Mesenchymal stem cell (in vitro differentiated cells and primary cell): ENCODE measurements around the gene PTTG2.

Experiments
- DNase-seq: peaks from one replicate; pipeline ENCODE4 v3.0.0-alpha.2; 2013
- H2AFZ ChIP-seq: one replicate; pipeline ENCODE4 v1.6.1; 2013; ENCODE audit warnings: low read depth, mild to moderate bottlenecking, control low read depth, inconsistent platforms, low read length, moderate library complexity
- H2AK5ac ChIP-seq: 2 replicates; pipeline ENCODE4 v1.6.1; 2013; ENCODE audit warnings: low read length, moderate library complexity, mild to moderate bottlenecking, inconsistent platforms; ENCODE audit not compliant: severe bottlenecking
- H2BK120ac ChIP-seq: one replicate; pipeline ENCODE4 v1.6.1; 2013; ENCODE audit warnings: low read depth, mild to moderate bottlenecking, inconsistent platforms, low read length, moderate library complexity
- H2BK12ac ChIP-seq, 2 experiments: one replicate each; pipeline ENCODE4 v1.6.1; 2013; ENCODE audit warnings: inconsistent platforms in 2 of 2, low read length in 2 of 2, mild to moderate bottlenecking in 2 of 2, moderate library complexity in 2 of 2, control low read depth in 1 of 2
- H2BK15ac ChIP-seq: one replicate; pipeline ENCODE4 v1.6.1; 2013; ENCODE audit warnings: mild to moderate bottlenecking, low read depth, inconsistent platforms; ENCODE audit not compliant: poor library complexity, severe bottlenecking
- H2BK5ac ChIP-seq: 2 replicates; pipeline ENCODE4 v1.6.1; 2013; ENCODE audit warnings: low read depth, mild to moderate bottlenecking, low read length, control low read depth, inconsistent platforms; ENCODE audit not compliant: poor library complexity, severe bottlenecking
- H3K14ac ChIP-seq, 2 experiments: one replicate each; pipeline ENCODE4 v1.6.1; 2013; ENCODE audit warnings: inconsistent platforms in 2 of 2, low read length in 2 of 2, control low read depth in 1 of 2, mild to moderate bottlenecking in 1 of 2, moderate library complexity in 1 of 2
- H3K18ac ChIP-seq, 2 experiments: one replicate each; pipeline ENCODE4 v1.6.1; 2013; ENCODE audit warnings: inconsistent platforms in 2 of 2, low read length in 2 of 2, control low read depth in 1 of 2, low read depth in 1 of 2, mild to moderate bottlenecking in 1 of 2
- H3K23ac ChIP-seq, 2 experiments: one replicate each; pipeline ENCODE4 v1.6.1; 2013; ENCODE audit warnings: inconsistent platforms in 2 of 2, low read length in 2 of 2, mild to moderate bottlenecking in 2 of 2, moderate library complexity in 2 of 2, control low read depth in 1 of 2
- H3K27ac ChIP-seq: 2 replicates; pipeline ENCODE4 v1.5.1; 2013; ENCODE audit warnings: mild to moderate bottlenecking, moderate library complexity, low read length, control low read depth, inconsistent platforms; ENCODE audit not compliant: poor library complexity, severe bottlenecking
- H3K27me3 ChIP-seq, 2 experiments: 2 replicates each; pipeline versions ENCODE4 v1.6.1 to v1.7.0; 2013; ENCODE audit warnings: low read length in 2 of 2, mild to moderate bottlenecking in 2 of 2, moderate library complexity in 2 of 2, control low read depth in 1 of 2, inconsistent platforms in 1 of 2; ENCODE audit not compliant: control insufficient read depth in 1 of 2, insufficient read depth in 1 of 2
- H3K36me3 ChIP-seq, 2 experiments: 2 replicates each; pipeline versions ENCODE4 v1.6.1 to v1.7.0; 2013; ENCODE audit warnings: low read length in 2 of 2, control low read depth in 1 of 2, inconsistent platforms in 1 of 2, low read depth in 1 of 2, mild to moderate bottlenecking in 1 of 2; ENCODE audit not compliant: insufficient read depth in 2 of 2, control insufficient read depth in 1 of 2
- H3K4ac ChIP-seq, 2 experiments: one replicate each; pipeline ENCODE4 v1.6.1; 2013; ENCODE audit warnings: inconsistent platforms in 2 of 2, low read length in 2 of 2, mild to moderate bottlenecking in 2 of 2, moderate library complexity in 2 of 2, control low read depth in 1 of 2, low read depth in 1 of 2
- H3K4me1 ChIP-seq: 2 replicates; pipeline ENCODE4 v1.6.1; 2013; ENCODE audit warnings: low read depth, low read length, control low read depth; ENCODE audit not compliant: control insufficient read depth, insufficient read depth
- H3K4me2 ChIP-seq: 2 replicates; pipeline ENCODE4 v1.6.1; 2013; ENCODE audit warnings: low read length, mild to moderate bottlenecking, inconsistent platforms; ENCODE audit not compliant: poor library complexity, severe bottlenecking
- H3K4me3 ChIP-seq, 2 experiments: 2 replicates each; pipeline versions ENCODE4 v1.5.1 to v1.7.0; 2013; ENCODE audit warnings: low read length in 2 of 2, mild to moderate bottlenecking in 2 of 2, control low read depth in 1 of 2, low read depth in 1 of 2; ENCODE audit not compliant: insufficient read depth in 1 of 2
- H3K79me1 ChIP-seq: replicated peaks from 2 replicates; pipeline ENCODE4 v1.6.1; 2013; ENCODE audit warnings: mild to moderate bottlenecking, control low read depth, low read length, inconsistent platforms; ENCODE audit not compliant: poor library complexity, severe bottlenecking
- H3K9ac ChIP-seq: 2 replicates; pipeline ENCODE4 v1.7.0; 2013; ENCODE audit warnings: mild to moderate bottlenecking, low read length, moderate library complexity
- H3K9me3 ChIP-seq: 2 replicates; pipeline ENCODE4 v1.7.0; 2013; ENCODE audit warnings: mild to moderate bottlenecking, low read length; ENCODE audit not compliant: control insufficient read depth
- H4K8ac ChIP-seq: one replicate; pipeline ENCODE4 v1.6.1; 2013; ENCODE audit warnings: inconsistent platforms, mild to moderate bottlenecking, low read length, moderate library complexity
- H4K91ac ChIP-seq: one replicate; pipeline ENCODE4 v1.6.1; 2013; ENCODE audit warnings: mild to moderate bottlenecking, low read length, inconsistent platforms
- WGBS: methylation state at CpG from one replicate; pipeline ENCODE4 v1.1.7; 2013; ENCODE audit warnings: mixed read lengths; 5-methylcytosine and 5-hydroxymethylcytosine counted together

The PTTG2 gene

DNA sequence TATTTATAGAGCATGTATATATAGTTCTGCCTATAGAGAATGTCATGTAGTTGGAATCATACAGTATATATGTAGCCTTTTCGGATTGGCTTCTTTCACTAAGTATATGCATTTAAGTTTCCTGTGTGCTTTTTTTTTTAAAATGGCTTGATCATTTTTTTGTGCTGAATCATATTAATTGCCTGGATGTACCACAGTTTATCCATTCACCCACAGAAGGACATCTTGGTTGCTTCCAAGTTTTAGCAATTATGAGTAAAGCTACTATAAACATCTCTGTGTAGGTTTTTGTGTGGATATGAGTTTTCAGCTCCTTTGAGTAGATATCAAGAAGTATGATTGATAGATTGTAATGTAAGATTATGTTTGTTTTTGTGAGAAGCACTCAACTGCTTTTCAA is 23.8 kb downstream of the PTTG2 start:
- H2BK15ac ChIP-seq, result no peak overlapping the region
- no peak for DNase-seq
- H3K18ac ChIP-seq, result no peak overlapping the region
- H3K4ac ChIP-seq, result no peak overlapping the region
- no peak overlapping the region for H2AK5ac ChIP-seq
- H3K4me3 ChIP-seq, result no peak overlapping the region
- peaks cover 13% of the 10 kb centered on the region for H3K79me1 ChIP-seq
- no CpG with 5 or more reads among the region's 1 CpG for WGBS
- H3K27ac ChIP-seq, result no peak overlapping the region
- no peak overlapping the region for H2BK5ac ChIP-seq
- H2BK12ac ChIP-seq, result no peak overlapping the region
- H2AFZ ChIP-seq, result no peak overlapping the region
- no peak overlapping the region for H3K14ac ChIP-seq
- H3K36me3 ChIP-seq, result no peaks in the 10 kb centered on the region
- no peak overlapping the region for H2BK120ac ChIP-seq
- no peak overlapping the region for H4K91ac ChIP-seq
- H3K27me3 ChIP-seq, result no peaks in the 10 kb centered on the region
- peaks cover 6% of the 10 kb centered on the region for H3K4me1 ChIP-seq
- no peak overlapping the region for H3K9ac ChIP-seq
- H3K9me3 ChIP-seq, result no peaks in the 10 kb centered on the region
- no peak overlapping the region for H3K4me2 ChIP-seq
- no peak overlapping the region for H4K8ac ChIP-seq
- no peak overlapping the region for H3K23ac ChIP-seq

DNA sequence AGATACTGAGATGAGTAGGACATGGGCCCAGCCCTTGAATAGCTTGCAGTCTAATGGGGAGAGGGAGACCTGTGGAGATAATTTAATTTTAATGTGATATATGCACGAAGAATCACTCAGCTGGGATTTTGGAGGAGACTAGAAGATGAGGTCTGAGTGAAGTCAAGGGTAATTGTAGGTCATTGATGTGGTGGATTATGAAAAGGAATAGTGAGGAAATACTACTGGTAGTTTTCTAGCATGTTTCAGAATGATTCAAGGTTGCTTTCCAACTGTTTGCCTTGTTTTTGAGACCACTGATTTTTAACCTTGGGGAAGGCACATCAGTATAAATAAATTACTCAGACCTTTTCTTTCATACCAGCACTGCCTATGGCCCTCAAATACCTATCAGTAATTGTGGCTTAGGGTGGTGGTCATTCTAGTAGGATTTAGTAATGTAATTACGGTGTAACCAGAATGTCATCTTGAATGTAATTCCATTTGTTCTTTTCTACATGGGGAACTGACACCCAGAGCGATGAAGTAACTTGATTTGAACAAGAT is 25.6 kb downstream of the PTTG2 start:
- no peak overlapping the region for H4K8ac ChIP-seq

DNA sequence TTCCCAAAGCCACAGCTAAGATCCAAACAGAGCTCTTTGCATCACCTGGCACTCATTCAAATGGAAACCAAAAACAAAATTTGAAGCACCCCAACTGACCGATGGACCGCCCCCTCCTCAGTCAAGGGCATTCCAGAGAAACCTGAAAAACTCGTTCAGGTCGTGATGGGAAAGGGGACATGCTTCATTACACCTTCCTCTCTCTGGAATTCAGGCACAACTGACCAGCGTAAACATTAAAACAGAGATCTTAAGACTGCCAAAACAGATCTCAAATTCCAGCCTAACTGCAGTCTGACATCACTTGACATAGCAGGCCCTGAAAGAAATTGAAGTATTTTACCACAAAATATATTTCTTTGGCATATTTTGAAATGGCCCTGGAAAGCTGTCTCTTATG is 28.5 kb downstream of the PTTG2 start:
- H3K4me3 ChIP-seq, result no peak overlapping the region
- H2BK5ac ChIP-seq, result no peak overlapping the region
- no peak overlapping the region for H2AK5ac ChIP-seq
- H3K23ac ChIP-seq, result no peak overlapping the region
- H2BK120ac ChIP-seq, result no peak overlapping the region
- no peak overlapping the region for H3K4me2 ChIP-seq
- DNase-seq, result no peak
- H4K8ac ChIP-seq, result no peak overlapping the region
- no peak overlapping the region for H2AFZ ChIP-seq
- no peaks in the 10 kb centered on the region for H3K9me3 ChIP-seq
- no peak overlapping the region for H2BK15ac ChIP-seq
- H3K18ac ChIP-seq, result no peak overlapping the region
- no peak overlapping the region for H3K9ac ChIP-seq
- no peak overlapping the region for H3K4ac ChIP-seq
- H4K91ac ChIP-seq, result no peak overlapping the region
- 62% methylated on average over 5 of the region's 5 CpGs for WGBS
- no peaks in the 10 kb centered on the region for H3K27me3 ChIP-seq
- no peaks in the 10 kb centered on the region for H3K36me3 ChIP-seq
- peaks cover 29% of the 10 kb centered on the region for H3K79me1 ChIP-seq
- H3K27ac ChIP-seq, result no peak overlapping the region
- no peak overlapping the region for H2BK12ac ChIP-seq
- H3K14ac ChIP-seq, result no peak overlapping the region
- peaks cover 2% of the 10 kb centered on the region for H3K4me1 ChIP-seq

More for the DNA sequence above, 25.6 kb downstream of the PTTG2 start:
- peaks cover 8% of the 10 kb centered on the region for H3K4me1 ChIP-seq
- no peak overlapping the region for H3K27ac ChIP-seq
- H3K4me3 ChIP-seq, result no peak overlapping the region
- no peak overlapping the region for H2BK15ac ChIP-seq
- H3K79me1 ChIP-seq, result peaks cover 19% of the 10 kb centered on the region
- no peak overlapping the region for H2BK120ac ChIP-seq
- WGBS, result 81% methylated on average over 3 of the region's 3 CpGs
- no peak overlapping the region for H3K18ac ChIP-seq
- no peaks in the 10 kb centered on the region for H3K36me3 ChIP-seq
- H3K4ac ChIP-seq, result no peak overlapping the region
- H3K14ac ChIP-seq, result no peak overlapping the region
- no peak overlapping the region for H2AFZ ChIP-seq
- H4K91ac ChIP-seq, result no peak overlapping the region
- no peak for DNase-seq
- H2AK5ac ChIP-seq, result no peak overlapping the region
- no peak overlapping the region for H2BK12ac ChIP-seq
- H3K9ac ChIP-seq, result no peak overlapping the region
- no peak overlapping the region for H2BK5ac ChIP-seq
- H3K23ac ChIP-seq, result no peak overlapping the region
- no peaks in the 10 kb centered on the region for H3K9me3 ChIP-seq
- no peaks in the 10 kb centered on the region for H3K27me3 ChIP-seq
- H3K4me2 ChIP-seq, result no peak overlapping the region

DNA sequence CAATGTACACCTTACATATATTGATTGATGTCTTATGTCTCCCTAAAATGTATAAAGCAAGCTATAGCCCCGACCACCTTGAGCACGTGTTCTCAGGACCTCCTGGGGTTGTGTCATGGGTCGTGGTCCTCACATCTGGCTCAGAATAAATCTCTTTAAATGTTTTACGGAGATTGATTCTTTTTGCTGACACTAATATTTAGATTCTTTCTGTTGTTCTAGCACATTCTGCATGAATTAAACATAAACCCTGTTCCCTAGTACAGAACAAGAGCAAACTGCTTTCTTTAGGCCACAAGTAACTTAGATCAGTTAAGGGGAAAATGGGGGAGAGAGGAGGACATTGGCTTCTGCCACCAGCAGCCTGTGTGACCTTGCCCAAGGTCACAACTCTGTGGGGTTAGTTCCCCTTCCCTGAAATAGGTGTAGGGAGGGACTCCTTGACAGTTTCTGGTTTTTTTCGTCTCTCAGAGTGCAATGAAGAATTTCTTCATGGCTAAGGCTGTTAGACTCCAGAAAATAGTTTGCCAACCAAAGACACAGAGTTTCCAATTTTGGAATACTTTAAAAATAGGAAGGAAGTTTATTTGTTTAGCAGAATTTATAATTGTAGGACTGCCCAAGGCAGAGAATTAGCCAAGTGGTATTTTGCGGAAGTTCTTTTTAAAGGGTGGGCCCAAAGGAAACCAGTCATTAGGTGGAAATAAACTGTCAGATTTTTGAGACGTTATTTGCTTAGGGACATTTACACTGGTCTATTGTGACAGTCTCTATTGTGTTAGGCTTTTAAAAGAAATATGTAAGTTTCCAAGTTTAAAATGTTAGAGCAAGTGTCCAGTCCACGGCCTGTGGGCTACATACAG is 29.4 kb downstream of the PTTG2 start:
- H3K23ac ChIP-seq, result no peak overlapping the region
- peak overlapping the region; percentile 89 for H2AK5ac ChIP-seq
- H3K4me2 ChIP-seq, result no peak overlapping the region
- H3K18ac ChIP-seq, result no peak overlapping the region
- H3K4me3 ChIP-seq, result no peak overlapping the region
- no peak overlapping the region for H4K8ac ChIP-seq
- H3K4me1 ChIP-seq, result peaks cover 2% of the 10 kb centered on the region
- H2AFZ ChIP-seq, result no peak overlapping the region
- WGBS, result 85% methylated on average over 3 of the region's 8 CpGs
- H3K79me1 ChIP-seq, result peaks cover 37% of the 10 kb centered on the region
- no peak overlapping the region for H2BK5ac ChIP-seq
- DNase-seq, result no peak
- no peak overlapping the region for H2BK12ac ChIP-seq
- no peak overlapping the region for H3K27ac ChIP-seq
- no peak overlapping the region for H3K4ac ChIP-seq
- H3K14ac ChIP-seq, result no peak overlapping the region
- H2BK120ac ChIP-seq, result no peak overlapping the region
- H3K9me3 ChIP-seq, result no peaks in the 10 kb centered on the region
- H3K9ac ChIP-seq, result no peak overlapping the region
- H2BK15ac ChIP-seq, result no peak overlapping the region
- H3K27me3 ChIP-seq, result no peaks in the 10 kb centered on the region
- no peak overlapping the region for H4K91ac ChIP-seq
- no peaks in the 10 kb centered on the region for H3K36me3 ChIP-seq
